GM13976 (cell line): ENCODE measurements around the gene HOXA11.
A peak's percentile ranks its signal among the peaks of the same experiment; 100 is the strongest.

Source experiments
- DNase-seq: peaks from one replicate; pipeline ENCODE4 v3.0.0; 2012; ENCODE audit warnings: low spot score
- CTCF ChIP-seq: IDR thresholded peaks from 2 replicates; pipeline ENCODE4 v1.5.1; 2012; ENCODE audit warnings: borderline replicate concordance, mild to moderate bottlenecking; ENCODE audit not compliant: insufficient read depth; ENCODE audit errors: extremely low read depth, missing control alignments, control extremely low read depth
- in situ Hi-C: fragments of 300-500 bp; cut with MboI; formaldehyde crosslinking; loops from one replicate; pipeline ENCODE4 v1.12.0; 2022; ENCODE audit warnings: low sequenced_read_pairs, mixed read lengths, inconsistent platforms; ENCODE audit not compliant: unreplicated experiment

The HOXA11 gene

DNA sequence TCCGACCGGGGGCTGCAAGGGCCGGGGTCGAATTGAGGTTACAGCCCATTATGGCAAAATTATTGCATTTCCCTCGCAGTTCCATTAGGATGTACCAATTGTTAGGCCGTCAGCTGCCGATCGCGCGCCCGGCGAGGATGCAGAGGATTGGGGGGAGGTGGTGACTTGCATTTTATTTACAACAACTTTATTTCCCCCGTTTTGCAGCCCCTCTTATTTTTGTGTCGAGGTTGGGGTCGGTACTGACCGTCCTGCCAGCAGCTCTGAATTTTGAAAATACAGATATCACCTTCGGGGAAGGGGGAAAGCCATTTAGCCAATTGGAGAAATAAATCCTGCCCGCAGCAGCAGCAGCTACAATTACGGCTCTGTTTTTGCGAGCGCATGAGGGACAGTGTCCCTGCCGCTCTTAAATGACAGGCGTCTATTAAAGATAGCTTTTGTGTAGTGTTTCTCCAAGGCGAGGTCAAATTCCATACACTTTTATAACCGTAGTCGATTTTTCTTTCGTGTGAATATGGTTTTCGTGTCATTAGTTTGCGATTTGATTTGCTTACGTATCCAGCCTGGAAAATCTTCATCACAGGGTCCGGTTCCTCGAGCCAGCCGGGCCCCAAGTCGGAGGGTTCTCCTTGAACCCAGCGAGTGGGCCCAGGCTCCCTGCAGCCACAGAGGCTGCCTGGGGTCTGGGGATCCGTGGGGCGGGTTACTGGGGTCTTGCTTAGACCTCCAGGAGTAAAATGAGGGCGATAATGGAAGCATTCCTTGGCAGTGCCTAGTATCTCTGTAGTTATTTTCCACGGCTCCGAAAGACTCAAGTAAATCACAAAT lies 40.9 kb downstream of the HOXA11 start:
- in situ Hi-C loops, result no loop called here
- DNase-seq, result peak; percentile 16
- no peak for TF ChIP-seq CTCF

DNA sequence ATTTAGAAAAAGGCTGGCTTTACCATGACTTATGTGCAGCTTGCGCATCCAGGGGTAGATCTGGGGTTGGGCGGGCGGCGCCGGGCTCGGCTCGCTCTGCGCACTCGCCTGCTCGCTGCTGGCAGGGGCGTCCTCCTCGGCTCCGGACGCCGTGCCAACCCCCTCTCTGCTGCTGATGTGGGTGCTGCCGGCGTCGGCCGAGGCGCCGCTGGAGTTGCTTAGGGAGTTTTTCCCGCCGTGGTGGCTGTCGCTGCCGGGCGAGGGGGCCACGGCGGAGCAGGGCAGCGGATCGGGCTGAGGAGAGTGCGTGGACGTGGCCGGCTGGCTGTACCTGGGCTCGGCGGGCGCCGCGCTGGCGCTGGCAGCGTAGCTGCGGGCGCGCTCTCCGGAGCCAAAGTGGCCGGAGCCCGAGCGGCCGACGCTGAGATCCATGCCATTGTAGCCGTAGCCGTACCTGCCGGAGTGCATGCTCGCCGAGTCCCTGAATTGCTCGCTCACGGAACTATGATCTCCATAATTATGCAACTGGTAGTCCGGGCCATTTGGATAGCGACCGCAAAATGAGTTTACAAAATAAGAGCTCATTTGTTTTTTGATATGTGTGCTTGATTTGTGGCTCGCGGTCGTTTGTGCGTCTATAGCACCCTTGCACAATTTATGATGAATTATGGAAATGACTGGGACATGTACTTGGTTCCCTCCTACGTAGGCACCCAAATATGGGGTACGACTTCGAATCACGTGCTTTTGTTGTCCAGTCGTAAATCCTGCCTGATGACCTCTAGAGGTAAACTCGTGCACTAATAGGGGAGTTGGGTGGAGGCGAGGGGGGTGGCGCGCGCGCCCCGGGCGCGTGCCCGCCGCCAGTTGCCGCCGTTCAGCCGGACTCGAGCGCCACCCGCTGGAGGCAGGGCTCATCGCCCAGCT lies 41.7 kb downstream of the HOXA11 start, which contains the start of gene HOXA5:
Gene HOXA5 (minus strand): TSS at position 659 of the 927 bp plus-strand sequence. CDS start 74 bp downstream, at position 585.
- peak; percentile 32 for DNase-seq
- in situ Hi-C loops, result no loop called here
- TF ChIP-seq CTCF, result no peak

GRCh38 chr7:27142580-27143022 lies 42.4 kb downstream of the HOXA11 start:
- TF ChIP-seq CTCF, result no peak
- in situ Hi-C loops, result no loop called here
- DNase-seq, result no peak

- in situ Hi-C loops, result no loop called here
- no peak for DNase-seq
- no peak for TF ChIP-seq CTCF
Observed at GRCh38 chr7:27141923-27142579, 43.0 kb downstream of the HOXA11 start.

GRCh38 chr7:27141137-27141922 lies 43.7 kb downstream of the HOXA11 start:
- in situ Hi-C loops, result no loop called here
- DNase-seq, result no peak
- no peak for TF ChIP-seq CTCF
